NB4 (cell line): ENCODE data around the gene MYMK.

Source experiments
- MYC ChIP-seq: IDR thresholded peaks from 2 replicates; pipeline ENCODE4 v1.6.1; 2011; ENCODE audit warnings: low read depth, low read length
- TF ChIP-seq, protein P1 (sequence below): IDR thresholded peaks from 2 replicates; pipeline ENCODE4 v1.6.1; 2011; ENCODE audit warnings: low read depth, low read length

DNA sequence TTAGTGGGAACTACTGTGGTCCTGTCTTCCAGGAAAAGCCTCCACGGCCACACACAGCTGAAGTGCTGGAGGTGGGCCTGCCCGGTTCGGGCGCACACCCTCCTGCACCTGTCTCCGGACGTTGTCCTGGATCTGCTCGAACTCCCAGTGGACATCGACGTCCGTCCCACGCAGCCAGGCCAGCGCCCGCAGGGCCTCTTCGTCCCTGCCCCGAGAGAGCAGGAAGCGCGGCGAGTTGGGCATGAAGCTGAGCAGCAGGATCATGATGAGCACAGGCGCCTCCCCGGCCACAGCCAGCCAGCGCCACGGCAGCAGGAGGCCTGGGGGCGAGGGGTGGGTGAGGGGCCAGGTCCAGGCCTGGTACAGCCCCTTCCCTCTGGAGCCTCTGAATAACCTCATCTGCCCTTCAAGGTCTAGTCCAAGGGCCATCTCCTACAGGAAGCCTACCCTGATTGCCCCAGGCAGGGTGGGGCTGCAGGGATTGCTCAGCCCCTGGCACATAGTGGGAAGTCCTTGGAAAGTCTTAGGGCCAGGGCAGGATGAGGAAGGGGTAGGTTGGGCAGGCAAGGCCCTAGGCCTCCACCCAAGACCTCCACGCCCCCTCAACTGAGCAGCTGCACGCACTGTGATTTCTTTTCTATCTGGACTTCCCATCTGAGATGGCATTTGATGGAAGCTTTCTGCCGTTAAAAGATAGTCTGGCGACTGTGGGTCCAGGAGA is 49.3 kb downstream of the MYMK start:
- TF ChIP-seq, protein P1, sequence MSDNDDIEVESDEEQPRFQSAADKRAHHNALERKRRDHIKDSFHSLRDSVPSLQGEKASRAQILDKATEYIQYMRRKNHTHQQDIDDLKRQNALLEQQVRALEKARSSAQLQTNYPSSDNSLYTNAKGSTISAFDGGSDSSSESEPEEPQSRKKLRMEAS = no peak
- no peak for TF ChIP-seq MYC
